Neuronal stem cell (in vitro differentiated cells): ENCODE measurements around the gene CYP1B1.
A peak's percentile ranks its signal among the peaks of the same experiment; 100 is the strongest.

Experiments used
- DNase-seq: peaks from one replicate; pipeline ENCODE4 v3.0.0-alpha.2; 2013; ENCODE audit warnings: low spot score
- H2AFZ ChIP-seq: one replicate; pipeline ENCODE4 v1.6.1; 2013; ENCODE audit warnings: mild to moderate bottlenecking, low read length, inconsistent platforms
- H2AK5ac ChIP-seq: 2 replicates; pipeline ENCODE4 v1.6.1; 2013; ENCODE audit warnings: low read depth, mild to moderate bottlenecking, inconsistent platforms, low read length, moderate library complexity, mixed read lengths
- H2BK120ac ChIP-seq: 2 replicates; pipeline ENCODE4 v1.6.1; 2013; ENCODE audit warnings: low read depth, mild to moderate bottlenecking, inconsistent platforms, low read length, moderate library complexity, mixed read lengths
- H2BK12ac ChIP-seq: one replicate; pipeline ENCODE4 v1.6.1; 2013; ENCODE audit warnings: low read length, inconsistent platforms
- H2BK15ac ChIP-seq: 2 replicates; pipeline ENCODE4 v1.6.1; 2013; ENCODE audit warnings: mild to moderate bottlenecking, low read length, inconsistent platforms, mixed read lengths
- H2BK5ac ChIP-seq: one replicate; pipeline ENCODE4 v1.6.1; 2013; ENCODE audit warnings: inconsistent platforms, mild to moderate bottlenecking, low read length, moderate library complexity
- H3K14ac ChIP-seq: one replicate; pipeline ENCODE4 v1.6.1; 2013; ENCODE audit warnings: low read length, inconsistent platforms
- H3K18ac ChIP-seq: 2 replicates; pipeline ENCODE4 v1.6.1; 2013; ENCODE audit warnings: low read length, inconsistent platforms
- H3K23ac ChIP-seq: 2 replicates; pipeline ENCODE4 v1.6.1; 2013; ENCODE audit warnings: low read depth, mild to moderate bottlenecking, mixed read lengths, low read length, inconsistent platforms; ENCODE audit not compliant: poor library complexity
- H3K27ac ChIP-seq: replicated peaks from 3 replicates; pipeline ENCODE4 v1.5.1; 2013; ENCODE audit warnings: low read length, inconsistent platforms
- H3K27me3 ChIP-seq, 3 experiments: 2 replicates each; pipeline ENCODE4 v1.6.1; 2013; ENCODE audit warnings: low read length in 3 of 3, mild to moderate bottlenecking in 2 of 3, inconsistent platforms in 1 of 3, low read depth in 1 of 3, mixed read lengths in 1 of 3, moderate library complexity in 1 of 3; ENCODE audit not compliant: control insufficient read depth in 3 of 3, insufficient read depth in 3 of 3
- H3K36me3 ChIP-seq, 2 donors: replicated peaks in 1 of 2; 2 replicates each; pipeline ENCODE4 v1.6.1; 2013; ENCODE audit warnings: low read length in 2 of 2; ENCODE audit not compliant: control insufficient read depth in 2 of 2, insufficient read depth in 2 of 2
- H3K4ac ChIP-seq: 2 replicates; pipeline ENCODE4 v1.6.1; 2013; ENCODE audit warnings: inconsistent platforms, mild to moderate bottlenecking, low read length, moderate library complexity
- H3K4me1 ChIP-seq, 2 donors: 1 replicate in 1 of 2; 2 replicates in 1 of 2; pipeline ENCODE4 v1.6.1; 2013; ENCODE audit warnings: low read length in 2 of 2, low read depth in 1 of 2; ENCODE audit not compliant: control insufficient read depth in 2 of 2, insufficient read depth in 1 of 2
- H3K4me2 ChIP-seq: one replicate; pipeline ENCODE4 v1.6.1; 2013; ENCODE audit warnings: mild to moderate bottlenecking, low read length, inconsistent platforms; ENCODE audit not compliant: insufficient read depth, poor library complexity, severe bottlenecking
- H3K4me3 ChIP-seq, 2 donors: 2 replicates each; pipeline ENCODE4 v1.5.1; 2013; ENCODE audit warnings: low read length in 2 of 2, mild to moderate bottlenecking in 2 of 2, inconsistent platforms in 1 of 2, moderate library complexity in 1 of 2
- H3K79me1 ChIP-seq: one replicate; pipeline ENCODE4 v1.6.1; 2013; ENCODE audit warnings: low read depth, mild to moderate bottlenecking, inconsistent platforms, low read length, moderate library complexity
- H3K9ac ChIP-seq: one replicate; pipeline ENCODE4 v1.6.1; 2013; ENCODE audit warnings: mild to moderate bottlenecking, low read depth, low read length, inconsistent platforms; ENCODE audit not compliant: poor library complexity
- H3K9me3 ChIP-seq, 2 donors: replicated peaks in 1 of 2; 2 replicates each; pipeline versions ENCODE3 to v1.6.1; 2013; ENCODE audit warnings: low read length in 2 of 2, mild to moderate bottlenecking in 2 of 2, inconsistent platforms in 1 of 2, low read depth in 1 of 2, mixed read lengths in 1 of 2, moderate library complexity in 1 of 2; ENCODE audit not compliant: control insufficient read depth in 2 of 2, insufficient read depth in 1 of 2
- H4K8ac ChIP-seq: one replicate; pipeline ENCODE4 v1.6.1; 2013; ENCODE audit warnings: low read depth, mild to moderate bottlenecking, inconsistent platforms, low read length, moderate library complexity
- H4K91ac ChIP-seq: one replicate; pipeline ENCODE4 v1.6.1; 2013; ENCODE audit warnings: low read length, low read depth, mild to moderate bottlenecking, inconsistent platforms; ENCODE audit not compliant: poor library complexity
- WGBS, 2 donors: extraction: QIAGEN DNeasy Blood & Tissue Kit; methylation state at CpG; one replicate each; pipeline ENCODE4 v1.1.7; 2013; ENCODE audit warnings: missing lambda C conversion rate in 2 of 2, mixed read lengths in 1 of 2; ENCODE audit not compliant: insufficient read length in 2 of 2, insufficient replicate concordance in 1 of 2; ENCODE audit errors: extremely low coverage in 2 of 2; 5-methylcytosine and 5-hydroxymethylcytosine counted together

CYP1B1 gene

GRCh38 chr2:38066421-38067115 is 9.4 kb downstream of the CYP1B1 start:
- Histone ChIP-seq H3K4me3 (no peak overlapping the region), H3K36me3 (no peaks in the 10 kb centered on the region), H3K14ac (no peak overlapping the region), H2BK120ac (no peak overlapping the region), H4K91ac (no peak overlapping the region), H4K8ac (no peak overlapping the region), H3K79me1 (no peaks in the 10 kb centered on the region), H3K4ac (no peak overlapping the region), H2BK5ac (no peak overlapping the region), H3K27ac (no peak overlapping the region), H3K4me1 (peaks cover 0 to 2% of the 10 kb centered on the region in 2 donors), H2BK12ac (no peak overlapping the region), H2BK15ac (no peak overlapping the region), H3K27me3 (peaks cover 0 to 3% (median 0%) of the 10 kb centered on the region in 3 experiments), H2AK5ac (no peak overlapping the region), H3K4me2 (no peak overlapping the region), H2AFZ (no peak overlapping the region), H3K18ac (no peak overlapping the region), H3K23ac (no peak overlapping the region), H3K9me3 (no peaks in the 10 kb centered on the region), H3K9ac (no peak overlapping the region)
- no CpG with 5 or more reads among the region's 6 CpGs for WGBS, 2 donors
- no peak for DNase-seq

GRCh38 chr2:38065502-38066135 is 10.3 kb downstream of the CYP1B1 start:
- H2BK120ac ChIP-seq: no peak overlapping the region
- H2BK12ac ChIP-seq: no peak overlapping the region
- no peak overlapping the region for H4K91ac ChIP-seq
- no peaks in the 10 kb centered on the region for H3K27me3 ChIP-seq
- H3K4me2 ChIP-seq: no peak overlapping the region
- H3K9ac ChIP-seq: no peak overlapping the region
- no peak overlapping the region for H3K14ac ChIP-seq
- H3K23ac ChIP-seq: no peak overlapping the region
- no peak overlapping the region for H4K8ac ChIP-seq
- no peaks in the 10 kb centered on the region for H3K79me1 ChIP-seq
- H3K36me3 ChIP-seq: no peaks in the 10 kb centered on the region
- no peak overlapping the region for H3K4ac ChIP-seq
- H3K27ac ChIP-seq: no peak overlapping the region
- no peak overlapping the region for H3K4me3 ChIP-seq
- H3K18ac ChIP-seq: no peak overlapping the region
- H3K9me3 ChIP-seq: no peaks in the 10 kb centered on the region
- H2BK5ac ChIP-seq: no peak overlapping the region
- H2BK15ac ChIP-seq: no peak overlapping the region
- WGBS, 2 donors: no CpG with 5 or more reads among the region's 6 CpGs
- peaks cover 0 to 2% of the 10 kb centered on the region in 2 donors for H3K4me1 ChIP-seq
- DNase-seq: no peak
- peak overlapping the region; percentile 20 for H2AFZ ChIP-seq
- no peak overlapping the region for H2AK5ac ChIP-seq

- Histone ChIP-seq H2BK12ac (no peak overlapping the region), H4K91ac (no peak overlapping the region), H3K36me3 (no peaks in the 10 kb centered on the region), H2AFZ (no peak overlapping the region), H3K4me3 (no peak overlapping the region), H3K79me1 (no peaks in the 10 kb centered on the region), H3K4ac (no peak overlapping the region), H3K4me2 (no peak overlapping the region), H2BK120ac (no peak overlapping the region), H3K9me3 (no peaks in the 10 kb centered on the region), H3K14ac (no peak overlapping the region), H2AK5ac (no peak overlapping the region), H3K27me3 (no peaks in the 10 kb centered on the region), H3K9ac (no peak overlapping the region), H3K23ac (no peak overlapping the region), H3K4me1 (peaks cover 0 to 2% of the 10 kb centered on the region in 2 donors), H3K27ac (no peak overlapping the region), H4K8ac (no peak overlapping the region), H3K18ac (no peak overlapping the region), H2BK15ac (no peak overlapping the region), H2BK5ac (no peak overlapping the region)
- no CpG with 5 or more reads among the region's 5 CpGs for WGBS, 2 donors
- no peak for DNase-seq
These were observed 11.0 kb downstream of the CYP1B1 start for GRCh38 chr2:38064801-38065501.
